ENCODE data around the gene CCDC13. TPM values are rescaled to one million over a fixed set of nuclear protein-coding genes. Genes with fewer than 3 reads are reported as not detected.

Gene CCDC13
- polyA plus RNA-seq, 3 donors from 2014 or later = 0.61 to 1.1 TPM; not detected in 1

DNA sequence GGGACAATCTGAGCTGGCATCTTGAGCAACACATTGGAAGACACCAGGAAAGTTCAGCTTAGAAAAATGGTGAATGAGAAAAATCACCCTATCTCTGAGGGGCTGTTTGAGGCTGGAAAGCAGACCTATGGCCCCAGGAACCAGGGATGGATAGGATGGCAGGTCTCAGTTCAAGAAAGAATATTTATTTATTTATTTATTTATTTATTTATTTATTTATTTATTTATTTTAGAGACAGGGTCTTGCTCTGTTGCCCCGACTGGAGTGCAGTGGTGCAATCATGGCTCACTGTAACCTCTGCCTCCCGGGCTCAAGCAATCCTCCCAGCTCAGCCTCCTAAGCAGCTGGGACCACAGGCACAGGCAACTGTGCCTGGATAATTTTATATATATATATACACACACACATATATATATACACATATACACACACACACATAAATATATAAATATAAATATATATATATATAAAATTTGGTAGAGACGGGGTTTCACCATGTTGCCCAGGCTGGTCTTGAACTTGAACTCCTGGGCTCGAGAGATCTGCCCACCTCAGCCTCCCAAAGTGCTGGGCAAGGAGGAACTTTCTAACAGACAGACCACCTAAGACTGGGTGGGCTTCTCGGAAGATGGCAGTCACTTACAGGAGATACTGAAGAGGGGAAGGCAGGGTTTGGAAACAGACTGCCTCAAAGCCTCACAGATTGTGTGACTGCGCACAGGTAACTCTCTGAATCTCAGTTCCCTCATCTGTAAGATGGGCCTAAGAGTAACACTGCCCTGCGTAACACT is 29.7 kb downstream of the CCDC13 start:
- H3K27me3 Mint-ChIP-seq (ENCODE audit: low read depth in 3 of 3) = peaks cover 0 to 4% (median 0%) of the 10 kb centered on the region in 3 donors
- peaks cover 0 to 1% (median 0%) of the 10 kb centered on the region in 6 donors for H3K9me3 Mint-ChIP-seq
- no peak for DNase-seq
- H3K4me3 Mint-ChIP-seq = no peak overlapping the region
- no peak overlapping the region for H3K27ac Mint-ChIP-seq
- H3K36me3 Mint-ChIP-seq = no peaks in the 10 kb centered on the region
- H3K4me1 Mint-ChIP-seq = no peaks in the 10 kb centered on the region

DNA sequence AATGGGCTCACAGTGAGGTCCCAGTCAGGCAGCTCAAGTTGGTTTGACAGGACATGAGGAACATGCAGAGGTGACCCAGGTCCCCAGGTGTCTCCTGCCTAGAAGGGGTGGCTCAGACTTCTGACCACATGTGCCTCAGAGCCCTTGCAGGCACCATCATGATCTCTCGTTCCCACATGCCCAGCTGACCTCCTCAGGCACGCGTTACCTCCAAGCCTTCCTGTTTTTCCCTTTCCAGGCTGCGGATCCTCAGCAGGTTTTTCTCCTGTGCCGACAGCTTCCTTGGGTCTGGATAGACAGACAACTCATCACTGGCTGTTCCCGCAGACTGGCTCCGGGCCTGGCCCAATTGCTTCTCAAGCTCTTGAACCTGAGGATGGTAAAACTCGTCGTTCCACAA is 30.4 kb downstream of the CCDC13 start:
- H3K4me1 Mint-ChIP-seq = no peaks in the 10 kb centered on the region
- H3K9me3 Mint-ChIP-seq = peaks cover 0 to 1% (median 0%) of the 10 kb centered on the region in 6 donors
- no peak for DNase-seq
- no peaks in the 10 kb centered on the region for H3K36me3 Mint-ChIP-seq
- peaks cover 0 to 4% (median 0%) of the 10 kb centered on the region in 3 donors for H3K27me3 Mint-ChIP-seq (ENCODE audit: low read depth in 3 of 3)
- H3K27ac Mint-ChIP-seq = no peak overlapping the region
- no peak overlapping the region for H3K4me3 Mint-ChIP-seq

DNA sequence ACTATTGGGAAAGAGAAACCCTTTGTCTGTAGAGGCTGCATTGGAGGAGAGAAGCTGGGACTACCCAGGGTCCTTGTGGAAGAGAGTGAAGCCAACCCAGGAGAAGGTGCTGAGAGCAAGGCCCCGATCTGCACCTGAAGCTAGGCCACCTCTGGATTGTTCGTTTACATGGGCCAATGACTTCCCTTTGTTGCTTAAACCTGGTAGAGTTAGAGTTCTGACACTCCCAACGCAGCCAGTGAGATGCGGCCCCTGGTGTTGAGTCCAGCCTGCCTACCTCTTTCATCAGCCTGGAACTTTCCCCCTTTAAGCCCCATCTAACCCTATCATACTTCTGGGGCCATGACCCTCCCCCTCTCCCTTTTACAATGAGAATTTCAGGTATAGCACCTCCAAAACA is 30.8 kb downstream of the CCDC13 start:
- Mint-ChIP-seq H3K27ac (no peak overlapping the region), H3K4me3 (no peak overlapping the region), H3K27me3 (ENCODE audit: low read depth in 3 of 3) (peaks cover 0 to 4% (median 2%) of the 10 kb centered on the region in 3 donors), H3K9me3 (peaks cover 0 to 1% (median 0%) of the 10 kb centered on the region in 6 donors), H3K36me3 (no peaks in the 10 kb centered on the region), H3K4me1 (no peaks in the 10 kb centered on the region)
- DNase-seq = no peak

DNA sequence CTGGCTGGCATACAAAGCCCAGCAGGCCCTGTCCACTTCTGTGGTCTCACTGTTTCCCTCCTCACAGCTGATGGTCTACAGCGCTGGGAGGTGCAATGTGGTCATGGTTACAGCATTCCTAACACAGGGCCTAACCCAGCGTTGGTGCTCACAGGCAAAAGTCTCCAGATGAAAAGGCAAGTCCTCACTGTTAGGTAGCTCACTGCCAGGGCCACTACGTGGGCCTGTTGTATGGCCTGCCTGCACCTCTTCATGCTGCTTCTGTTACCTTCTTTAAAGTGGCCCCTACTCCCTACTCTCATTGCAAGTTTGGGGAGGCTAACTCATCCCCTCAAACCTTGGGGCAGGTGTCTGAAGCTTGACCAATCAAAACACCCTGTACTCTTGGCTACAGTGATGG is 31.3 kb downstream of the CCDC13 start:
- Mint-ChIP-seq H3K27ac (no peak overlapping the region), H3K27me3 (ENCODE audit: low read depth in 3 of 3) (peaks cover 0 to 4% (median 2%) of the 10 kb centered on the region in 3 donors), H3K9me3 (peaks cover 0 to 1% (median 0%) of the 10 kb centered on the region in 6 donors), H3K36me3 (no peaks in the 10 kb centered on the region), H3K4me3 (no peak overlapping the region), H3K4me1 (no peaks in the 10 kb centered on the region)
- DNase-seq = no peak

DNA sequence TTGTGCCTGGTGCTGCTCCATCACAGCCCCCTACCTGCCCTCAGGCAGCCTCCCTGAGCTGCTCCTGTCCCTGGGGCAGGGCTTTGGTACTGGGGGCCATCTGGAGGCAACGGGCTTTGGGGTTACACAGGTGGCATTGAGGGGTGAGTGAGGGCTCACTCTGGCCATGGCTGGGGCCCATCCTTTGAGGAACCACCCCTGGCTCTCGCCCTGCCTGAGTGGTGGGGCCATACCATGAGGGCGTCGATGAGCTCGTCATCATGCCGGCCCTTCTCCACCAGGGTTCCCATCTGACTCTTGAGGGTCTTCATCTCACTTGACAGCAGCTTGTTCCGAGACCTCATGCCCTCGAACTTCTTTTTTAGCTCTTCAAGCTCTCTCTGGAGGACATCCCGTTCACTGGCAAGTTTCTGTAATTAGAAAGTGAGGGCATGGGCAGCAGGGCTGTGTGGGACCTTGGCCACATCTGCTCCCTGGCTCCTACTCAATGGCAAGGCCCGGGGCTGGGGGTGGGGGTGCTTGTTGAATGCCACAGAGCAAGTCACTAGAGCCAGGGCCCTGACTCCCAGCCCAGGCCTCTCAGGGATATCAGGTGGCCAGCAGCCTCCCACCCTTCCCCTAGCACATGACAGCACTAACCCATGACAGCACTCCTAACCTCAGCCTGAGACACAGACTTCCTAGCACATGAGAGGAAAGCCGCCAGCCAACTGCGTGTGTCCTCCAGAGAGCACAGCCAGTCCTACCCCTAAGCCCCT is 33.5 kb downstream of the CCDC13 start:
- no peaks in the 10 kb centered on the region for H3K36me3 Mint-ChIP-seq
- H3K27ac Mint-ChIP-seq = no peak overlapping the region
- no peak for DNase-seq
- no peaks in the 10 kb centered on the region for H3K4me1 Mint-ChIP-seq
- H3K27me3 Mint-ChIP-seq (ENCODE audit: low read depth in 3 of 3) = peaks cover 0 to 4% (median 2%) of the 10 kb centered on the region in 3 donors
- no peak overlapping the region for H3K4me3 Mint-ChIP-seq
- peaks cover 0 to 2% (median 0%) of the 10 kb centered on the region in 6 donors for H3K9me3 Mint-ChIP-seq

DNA sequence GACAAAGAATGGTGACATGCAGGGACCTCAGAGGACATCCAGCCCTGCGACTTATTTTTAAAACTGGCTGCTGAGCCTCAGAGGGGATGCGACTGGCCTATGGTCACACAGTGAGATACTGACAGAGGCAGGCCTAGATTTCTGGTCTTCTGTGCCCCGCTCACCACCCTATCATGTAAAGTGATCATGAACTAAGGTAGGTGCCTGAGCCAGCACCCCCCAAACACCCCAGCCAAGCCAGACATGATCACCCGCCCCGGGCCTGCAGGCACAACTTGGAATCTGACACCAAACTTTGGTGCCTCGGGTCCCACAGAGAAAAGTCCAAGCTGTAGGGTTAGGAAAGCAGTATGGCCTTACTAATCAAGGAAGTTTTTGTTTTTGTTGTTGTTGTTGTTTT is 36.5 kb downstream of the CCDC13 start:
- H3K9me3 Mint-ChIP-seq = peaks cover 0 to 2% (median 0%) of the 10 kb centered on the region in 6 donors
- H3K36me3 Mint-ChIP-seq = no peaks in the 10 kb centered on the region
- no peak overlapping the region for H3K27ac Mint-ChIP-seq
- no peaks in the 10 kb centered on the region for H3K4me1 Mint-ChIP-seq
- H3K4me3 Mint-ChIP-seq = no peak overlapping the region
- H3K27me3 Mint-ChIP-seq (ENCODE audit: low read depth in 3 of 3) = peaks cover 0 to 6% (median 2%) of the 10 kb centered on the region in 3 donors
- DNase-seq = no peak

DNA sequence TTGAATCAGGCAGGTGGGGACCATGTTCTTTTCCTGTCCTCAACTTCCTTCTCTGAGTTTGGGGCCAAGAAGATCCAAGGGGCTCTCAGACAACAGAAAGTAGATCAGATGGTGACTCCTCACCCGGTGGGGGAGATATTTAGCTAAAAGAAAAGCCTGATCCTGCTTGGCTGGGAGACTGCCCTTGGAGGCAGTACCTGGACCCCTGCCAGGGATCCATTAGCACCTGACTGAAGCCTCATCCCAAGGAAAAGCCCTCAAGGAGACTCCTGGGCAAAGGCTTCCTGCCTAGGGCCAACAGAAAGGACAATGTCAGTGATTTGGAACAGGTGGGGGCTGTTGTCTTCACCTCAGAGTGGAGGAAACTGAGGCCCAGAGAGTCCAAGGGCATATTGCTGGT is 37.0 kb downstream of the CCDC13 start:
- H3K9me3 Mint-ChIP-seq = peaks cover 0 to 2% (median 0%) of the 10 kb centered on the region in 6 donors
- H3K36me3 Mint-ChIP-seq = no peaks in the 10 kb centered on the region
- H3K4me1 Mint-ChIP-seq = no peaks in the 10 kb centered on the region
- no peak overlapping the region for H3K27ac Mint-ChIP-seq
- no peak for DNase-seq
- no peak overlapping the region for H3K4me3 Mint-ChIP-seq
- peaks cover 0 to 4% (median 2%) of the 10 kb centered on the region in 3 donors for H3K27me3 Mint-ChIP-seq (ENCODE audit: low read depth in 3 of 3)

DNA sequence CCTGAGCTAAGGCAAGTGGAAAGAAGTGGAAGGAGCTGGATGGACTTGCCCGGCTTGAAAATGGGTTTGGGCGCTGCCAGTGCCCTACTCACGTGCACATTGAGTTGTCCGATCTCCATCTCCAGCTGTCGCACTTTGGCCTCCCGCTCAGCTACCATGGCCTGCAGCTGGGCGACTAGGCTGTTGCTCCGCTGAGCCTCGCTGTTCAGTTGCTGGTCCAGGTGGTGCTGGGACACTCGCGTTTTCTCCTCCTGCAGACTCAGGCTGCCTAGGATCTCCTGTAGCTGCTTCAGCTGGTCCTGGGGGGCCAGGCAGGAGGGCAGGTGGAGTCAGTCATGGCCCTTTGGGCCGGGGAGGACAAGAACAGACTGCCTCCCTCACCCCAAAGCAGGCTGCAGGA is 37.4 kb downstream of the CCDC13 start:
- DNase-seq = no peak
- no peak overlapping the region for H3K27ac Mint-ChIP-seq
- no peaks in the 10 kb centered on the region for H3K4me1 Mint-ChIP-seq
- no peak overlapping the region for H3K4me3 Mint-ChIP-seq
- peaks cover 0 to 4% (median 2%) of the 10 kb centered on the region in 3 donors for H3K27me3 Mint-ChIP-seq (ENCODE audit: low read depth in 3 of 3)
- no peaks in the 10 kb centered on the region for H3K36me3 Mint-ChIP-seq
- H3K9me3 Mint-ChIP-seq = peaks cover 0 to 2% (median 0%) of the 10 kb centered on the region in 6 donors

DNA sequence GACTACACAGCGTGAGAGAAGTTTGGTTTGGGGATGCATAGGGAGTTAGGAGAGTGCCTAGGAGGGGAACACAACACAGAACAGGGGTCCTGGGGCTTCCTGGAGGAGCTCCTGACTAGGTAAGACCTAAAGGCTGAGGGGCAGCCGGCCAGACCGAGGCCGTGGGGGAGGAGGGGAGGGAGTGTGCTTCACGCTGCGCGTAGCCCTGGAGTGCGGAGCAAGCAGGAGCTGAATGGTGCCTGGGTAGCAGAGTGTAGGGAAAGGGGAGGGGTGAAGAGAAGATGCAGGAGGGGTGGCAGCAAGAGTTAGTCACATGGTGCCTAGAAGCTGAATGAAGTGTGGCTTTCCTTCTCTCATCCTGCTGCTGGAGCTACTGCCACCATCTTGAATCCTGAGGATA is 38.0 kb downstream of the CCDC13 start:
- H3K4me1 Mint-ChIP-seq = no peaks in the 10 kb centered on the region
- peaks cover 0 to 4% (median 2%) of the 10 kb centered on the region in 3 donors for H3K27me3 Mint-ChIP-seq (ENCODE audit: low read depth in 3 of 3)
- H3K36me3 Mint-ChIP-seq = no peaks in the 10 kb centered on the region
- no peak for DNase-seq
- H3K27ac Mint-ChIP-seq = peak overlapping the region in 1 of 6 donors; percentile 49
- H3K4me3 Mint-ChIP-seq = no peak overlapping the region
- peaks cover 0 to 2% (median 0%) of the 10 kb centered on the region in 6 donors for H3K9me3 Mint-ChIP-seq

DNA sequence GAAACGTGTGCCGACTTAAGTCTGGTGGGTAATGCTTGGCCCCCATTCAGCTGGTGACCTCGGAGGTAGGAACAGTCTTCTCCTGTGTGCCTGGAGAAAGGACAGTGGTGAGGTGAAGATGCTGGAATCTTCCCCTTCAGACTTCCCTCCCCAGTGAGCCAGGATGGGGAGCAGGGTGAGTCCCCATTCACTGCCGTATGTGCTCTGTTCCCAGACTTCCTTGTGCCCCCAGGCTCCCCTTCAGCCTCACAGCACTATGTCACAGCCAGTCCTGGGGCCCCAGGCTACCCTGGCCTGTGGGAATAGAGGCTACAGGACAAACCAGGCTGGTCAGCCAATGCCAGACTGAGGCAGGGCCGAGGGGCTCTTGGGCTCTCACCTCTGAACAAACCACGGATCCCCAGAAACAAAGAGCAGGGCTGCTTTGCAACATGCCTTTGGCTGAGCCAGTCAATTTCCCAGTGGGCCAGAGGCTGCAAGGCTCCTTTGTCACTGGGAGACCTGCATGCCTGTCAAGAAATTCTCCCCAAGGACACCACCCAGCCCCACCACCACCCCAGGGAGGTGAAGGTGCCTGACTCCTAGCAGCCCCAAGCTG is 38.7 kb downstream of the CCDC13 start:
- Mint-ChIP-seq H3K27me3 (ENCODE audit: low read depth in 3 of 3) (peaks cover 0 to 4% (median 4%) of the 10 kb centered on the region in 3 donors), H3K4me1 (no peaks in the 10 kb centered on the region), H3K4me3 (no peak overlapping the region), H3K9me3 (peaks cover 0 to 2% (median 0%) of the 10 kb centered on the region in 6 donors), H3K36me3 (no peaks in the 10 kb centered on the region), H3K27ac (no peak overlapping the region)
- DNase-seq = no peak

DNA sequence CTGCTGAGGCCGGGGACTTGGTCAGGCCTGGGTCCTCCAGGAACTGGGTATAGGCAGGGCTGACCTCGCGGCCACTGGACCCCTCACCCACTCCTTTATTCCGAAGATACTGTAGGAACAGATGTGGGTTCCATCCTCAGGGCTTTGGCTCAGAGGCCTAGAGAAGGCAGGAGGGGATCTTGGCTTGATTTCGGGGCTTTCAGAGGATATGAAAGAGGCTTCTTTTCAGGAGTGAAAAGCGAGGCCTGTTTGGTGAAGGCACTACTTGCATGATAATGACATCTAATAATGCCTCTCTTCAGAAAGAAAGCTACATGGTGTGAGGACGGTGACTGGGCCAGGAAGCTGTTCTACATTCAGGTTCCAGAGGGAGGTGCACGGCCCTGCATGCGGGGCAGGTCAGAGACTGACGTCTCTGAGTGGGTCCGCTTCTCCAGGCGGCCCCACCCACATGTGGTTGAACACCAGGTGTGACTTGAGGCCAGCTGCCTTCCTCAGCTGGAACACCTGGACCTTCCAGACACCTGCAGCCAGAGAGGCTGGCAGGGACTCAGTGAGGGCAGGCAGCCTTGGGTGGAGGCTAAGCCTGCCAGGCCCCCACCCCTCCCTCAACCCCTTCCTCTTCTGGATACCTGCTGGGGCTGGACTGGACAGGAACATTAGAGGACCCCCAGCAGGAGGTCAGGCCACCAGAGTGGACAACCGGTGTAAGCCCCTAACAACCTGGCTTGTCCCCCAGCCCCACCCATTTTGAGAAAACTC is 39.4 kb downstream of the CCDC13 start:
- Mint-ChIP-seq H3K27me3 (ENCODE audit: low read depth in 3 of 3) (peaks cover 0 to 7% (median 4%) of the 10 kb centered on the region in 3 donors), H3K27ac (peak overlapping the region in 1 of 6 donors; percentile 34), H3K9me3 (peaks cover 0 to 2% (median 0%) of the 10 kb centered on the region in 6 donors), H3K4me3 (no peak overlapping the region), H3K36me3 (no peaks in the 10 kb centered on the region), H3K4me1 (no peaks in the 10 kb centered on the region)
- no peak for DNase-seq

DNA sequence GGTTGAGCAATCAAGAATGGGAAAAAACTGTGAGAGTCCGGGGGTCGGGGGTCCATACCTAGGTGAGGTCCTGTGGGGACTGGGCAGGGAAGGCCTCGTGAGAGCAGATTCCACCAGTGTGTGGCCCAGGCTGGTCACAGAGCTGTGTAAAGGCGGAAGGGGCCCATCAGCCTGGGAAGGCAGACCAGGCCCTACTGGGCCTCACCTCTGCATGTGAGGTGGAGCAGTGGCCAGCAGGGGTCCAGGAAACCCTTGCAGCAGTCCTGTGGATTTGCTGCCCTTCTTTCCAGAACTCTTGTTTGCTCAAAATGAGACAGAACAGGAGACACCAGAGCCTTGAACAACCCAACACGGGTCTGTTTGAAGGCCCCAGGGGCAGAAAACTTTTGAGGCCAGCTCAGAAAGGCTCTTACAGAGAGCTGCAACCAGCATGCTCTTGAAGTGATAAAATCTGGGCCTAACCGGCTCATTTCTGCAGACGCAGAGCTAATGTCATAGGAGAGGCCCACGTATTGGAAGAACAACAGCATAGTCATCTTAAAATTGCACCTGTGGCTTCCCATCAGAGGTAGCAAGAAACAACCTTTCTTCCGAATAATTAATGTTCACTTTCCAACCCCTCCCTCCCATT is 40.1 kb downstream of the CCDC13 start:
- Mint-ChIP-seq H3K4me1 (no peaks in the 10 kb centered on the region), H3K27ac (no peak overlapping the region), H3K27me3 (ENCODE audit: low read depth in 3 of 3) (peaks cover 0 to 7% (median 2%) of the 10 kb centered on the region in 3 donors), H3K36me3 (no peaks in the 10 kb centered on the region), H3K4me3 (no peak overlapping the region), H3K9me3 (peaks cover 0 to 2% (median 0%) of the 10 kb centered on the region in 6 donors)
- no peak for DNase-seq

Measured in immature natural killer cell (primary cell).